Measurements from ENCODE around the gene VCAN. TPM values are rescaled to one million over a fixed set of nuclear protein-coding genes. Genes with fewer than 3 reads are reported as not detected.
A peak's percentile ranks its signal among the peaks of the same experiment; 100 is the strongest.

VCAN gene
- polyA plus RNA-seq, 1 donor from 2014 or later: 1,185 TPM

DNA sequence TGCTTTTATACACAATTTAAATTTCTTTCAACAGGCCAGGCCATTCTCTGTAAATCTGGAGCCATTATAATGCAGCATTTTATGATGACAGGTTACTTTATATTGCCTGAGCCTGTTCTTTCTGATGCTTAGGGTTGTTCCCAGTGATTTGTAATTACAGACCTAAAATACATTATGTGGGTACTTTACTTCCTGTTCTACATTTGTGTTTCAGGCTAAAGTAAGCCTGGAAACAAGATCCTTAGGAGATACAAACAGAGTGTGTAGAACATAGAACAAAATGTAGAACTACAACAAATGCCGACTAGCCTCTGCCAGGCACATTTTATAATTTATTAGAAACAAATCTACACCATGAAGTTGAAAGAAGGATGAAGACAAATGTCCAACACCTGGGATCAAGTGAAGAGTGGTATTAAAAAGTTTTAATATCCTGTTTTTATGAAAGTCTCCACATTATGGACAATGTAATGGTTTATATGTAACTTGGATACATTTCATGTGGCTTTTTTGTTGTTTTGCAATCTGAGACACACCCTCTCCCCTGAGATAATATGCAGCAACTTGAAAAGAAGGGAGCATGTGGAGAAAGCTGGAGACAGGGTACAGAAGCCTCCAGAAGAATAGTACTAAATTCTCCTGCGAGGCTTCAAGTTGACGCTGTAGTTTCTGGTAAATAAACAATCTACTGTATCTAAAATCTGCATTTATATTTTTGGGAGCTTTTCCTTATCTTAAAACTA is 46.9 kb downstream of the VCAN start:
- Histone ChIP-seq H3F3A (ENCODE audit: insufficient read depth, low read length, poor library complexity, severe bottlenecking) (peaks cover 5% of the 10 kb centered on the region), H3K27ac (ENCODE audit: low read length) (no peak overlapping the region), H3K36me3 (ENCODE audit: insufficient read depth, low read length) (peaks cover 62% of the 10 kb centered on the region), H3K9me3 (ENCODE audit: low read length) (no peaks in the 10 kb centered on the region), H3K79me2 (replicated peaks; ENCODE audit: insufficient read depth, low read length) (peaks cover 99% of the 10 kb centered on the region), H3K9me2 (ENCODE audit: insufficient read depth, low read length) (no peaks in the 10 kb centered on the region), H3K27me3 (ENCODE audit: insufficient read depth, low read depth, low read length) (no peaks in the 10 kb centered on the region), H3K9ac (ENCODE audit: low read length) (no peak overlapping the region), H2AFZ (ENCODE audit: low read depth, low read length) (no peak overlapping the region), H3K4me2 (ENCODE audit: low read length) (no peak overlapping the region), H3K4me3 (ENCODE audit: low read length) (no peak overlapping the region), H4K20me1 (ENCODE audit: insufficient read depth) (peaks cover 92% of the 10 kb centered on the region)
- TF ChIP-seq POLR2AphosphoS5 (IDR thresholded peaks at IDR 0.05) (no peak), SMC3 (conservative IDR thresholded peaks at IDR 0.05; ENCODE audit: poor library complexity) (no peak), EZH2 (IDR thresholded peaks at IDR 0.05; ENCODE audit: borderline replicate concordance, insufficient read depth, low read length, poor library complexity, severe bottlenecking) (no peak), EP300 (conservative IDR thresholded peaks at IDR 0.05; ENCODE audit: poor library complexity, severe bottlenecking) (no peak), MXI1 (conservative IDR thresholded peaks at IDR 0.05; ENCODE audit: poor library complexity, severe bottlenecking) (no peak), RAD21 (conservative IDR thresholded peaks at IDR 0.05) (no peak), TAF1 (IDR thresholded peaks at IDR 0.05; ENCODE audit: low read depth) (no peak)
- TF ChIP-seq, protein P1, sequence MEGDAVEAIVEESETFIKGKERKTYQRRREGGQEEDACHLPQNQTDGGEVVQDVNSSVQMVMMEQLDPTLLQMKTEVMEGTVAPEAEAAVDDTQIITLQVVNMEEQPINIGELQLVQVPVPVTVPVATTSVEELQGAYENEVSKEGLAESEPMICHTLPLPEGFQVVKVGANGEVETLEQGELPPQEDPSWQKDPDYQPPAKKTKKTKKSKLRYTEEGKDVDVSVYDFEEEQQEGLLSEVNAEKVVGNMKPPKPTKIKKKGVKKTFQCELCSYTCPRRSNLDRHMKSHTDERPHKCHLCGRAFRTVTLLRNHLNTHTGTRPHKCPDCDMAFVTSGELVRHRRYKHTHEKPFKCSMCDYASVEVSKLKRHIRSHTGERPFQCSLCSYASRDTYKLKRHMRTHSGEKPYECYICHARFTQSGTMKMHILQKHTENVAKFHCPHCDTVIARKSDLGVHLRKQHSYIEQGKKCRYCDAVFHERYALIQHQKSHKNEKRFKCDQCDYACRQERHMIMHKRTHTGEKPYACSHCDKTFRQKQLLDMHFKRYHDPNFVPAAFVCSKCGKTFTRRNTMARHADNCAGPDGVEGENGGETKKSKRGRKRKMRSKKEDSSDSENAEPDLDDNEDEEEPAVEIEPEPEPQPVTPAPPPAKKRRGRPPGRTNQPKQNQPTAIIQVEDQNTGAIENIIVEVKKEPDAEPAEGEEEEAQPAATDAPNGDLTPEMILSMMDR (IDR thresholded peaks at IDR 0.05; ENCODE audit: poor library complexity, severe bottlenecking): no peak
- TF ChIP-seq, protein P2, sequence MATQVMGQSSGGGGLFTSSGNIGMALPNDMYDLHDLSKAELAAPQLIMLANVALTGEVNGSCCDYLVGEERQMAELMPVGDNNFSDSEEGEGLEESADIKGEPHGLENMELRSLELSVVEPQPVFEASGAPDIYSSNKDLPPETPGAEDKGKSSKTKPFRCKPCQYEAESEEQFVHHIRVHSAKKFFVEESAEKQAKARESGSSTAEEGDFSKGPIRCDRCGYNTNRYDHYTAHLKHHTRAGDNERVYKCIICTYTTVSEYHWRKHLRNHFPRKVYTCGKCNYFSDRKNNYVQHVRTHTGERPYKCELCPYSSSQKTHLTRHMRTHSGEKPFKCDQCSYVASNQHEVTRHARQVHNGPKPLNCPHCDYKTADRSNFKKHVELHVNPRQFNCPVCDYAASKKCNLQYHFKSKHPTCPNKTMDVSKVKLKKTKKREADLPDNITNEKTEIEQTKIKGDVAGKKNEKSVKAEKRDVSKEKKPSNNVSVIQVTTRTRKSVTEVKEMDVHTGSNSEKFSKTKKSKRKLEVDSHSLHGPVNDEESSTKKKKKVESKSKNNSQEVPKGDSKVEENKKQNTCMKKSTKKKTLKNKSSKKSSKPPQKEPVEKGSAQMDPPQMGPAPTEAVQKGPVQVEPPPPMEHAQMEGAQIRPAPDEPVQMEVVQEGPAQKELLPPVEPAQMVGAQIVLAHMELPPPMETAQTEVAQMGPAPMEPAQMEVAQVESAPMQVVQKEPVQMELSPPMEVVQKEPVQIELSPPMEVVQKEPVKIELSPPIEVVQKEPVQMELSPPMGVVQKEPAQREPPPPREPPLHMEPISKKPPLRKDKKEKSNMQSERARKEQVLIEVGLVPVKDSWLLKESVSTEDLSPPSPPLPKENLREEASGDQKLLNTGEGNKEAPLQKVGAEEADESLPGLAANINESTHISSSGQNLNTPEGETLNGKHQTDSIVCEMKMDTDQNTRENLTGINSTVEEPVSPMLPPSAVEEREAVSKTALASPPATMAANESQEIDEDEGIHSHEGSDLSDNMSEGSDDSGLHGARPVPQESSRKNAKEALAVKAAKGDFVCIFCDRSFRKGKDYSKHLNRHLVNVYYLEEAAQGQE (IDR thresholded peaks at IDR 0.05; ENCODE audit: borderline replicate concordance): no peak

DNA sequence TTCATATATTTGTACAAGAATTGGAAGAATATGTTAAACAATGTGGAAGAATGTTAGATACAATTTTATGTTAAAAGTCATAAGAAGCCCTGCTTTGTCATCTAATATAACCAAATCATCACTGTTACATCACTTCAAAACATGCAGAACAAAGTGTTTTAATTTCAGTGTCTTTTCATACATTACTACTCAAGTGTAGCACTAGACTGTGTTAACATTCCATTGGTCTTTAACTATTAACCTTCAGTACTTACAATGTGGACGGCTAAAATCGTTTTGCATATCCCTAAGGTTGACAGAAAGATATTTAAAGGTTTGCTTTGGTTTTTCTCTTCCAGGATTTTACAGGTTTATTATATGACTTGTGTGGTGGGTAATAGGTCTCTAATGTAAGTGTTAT is 50.9 kb downstream of the VCAN start:
- TF ChIP-seq EZH2 (IDR thresholded peaks at IDR 0.05; ENCODE audit: borderline replicate concordance, insufficient read depth, low read length, poor library complexity, severe bottlenecking) (no peak), POLR2AphosphoS5 (IDR thresholded peaks at IDR 0.05) (no peak), EP300 (conservative IDR thresholded peaks at IDR 0.05; ENCODE audit: poor library complexity, severe bottlenecking) (no peak), SMC3 (conservative IDR thresholded peaks at IDR 0.05; ENCODE audit: poor library complexity) (no peak), TAF1 (IDR thresholded peaks at IDR 0.05; ENCODE audit: low read depth) (no peak), RAD21 (conservative IDR thresholded peaks at IDR 0.05) (no peak), MXI1 (conservative IDR thresholded peaks at IDR 0.05; ENCODE audit: poor library complexity, severe bottlenecking) (no peak)
- TF ChIP-seq, protein P1 (IDR thresholded peaks at IDR 0.05; ENCODE audit: poor library complexity, severe bottlenecking): no peak
- TF ChIP-seq, protein P2 (IDR thresholded peaks at IDR 0.05; ENCODE audit: borderline replicate concordance): no peak
- Histone ChIP-seq H3K9me3 (ENCODE audit: low read length) (no peaks in the 10 kb centered on the region), H3K9me2 (ENCODE audit: insufficient read depth, low read length) (no peaks in the 10 kb centered on the region), H3K4me3 (ENCODE audit: low read length) (peak overlapping the region; percentile 39), H3K9ac (ENCODE audit: low read length) (no peak overlapping the region), H2AFZ (ENCODE audit: low read depth, low read length) (no peak overlapping the region), H3F3A (ENCODE audit: insufficient read depth, low read length, poor library complexity, severe bottlenecking) (peaks cover 5% of the 10 kb centered on the region), H3K36me3 (ENCODE audit: insufficient read depth, low read length) (peaks cover 74% of the 10 kb centered on the region), H4K20me1 (ENCODE audit: insufficient read depth) (peaks cover 97% of the 10 kb centered on the region), H3K4me2 (ENCODE audit: low read length) (peak overlapping the region; percentile 11), H3K79me2 (replicated peaks; ENCODE audit: insufficient read depth, low read length) (peaks cover 98% of the 10 kb centered on the region), H3K27me3 (ENCODE audit: insufficient read depth, low read depth, low read length) (no peaks in the 10 kb centered on the region), H3K27ac (ENCODE audit: low read length) (no peak overlapping the region)

Data from neural cell (in vitro differentiated cells).